ENCODE results near the gene MBTPS1. TPM values are rescaled to one million over a fixed set of nuclear protein-coding genes. Genes with fewer than 3 reads are reported as not detected.

Gene MBTPS1
- polyA plus RNA-seq, 1 donor from 2014 or later = 66.9 TPM

DNA sequence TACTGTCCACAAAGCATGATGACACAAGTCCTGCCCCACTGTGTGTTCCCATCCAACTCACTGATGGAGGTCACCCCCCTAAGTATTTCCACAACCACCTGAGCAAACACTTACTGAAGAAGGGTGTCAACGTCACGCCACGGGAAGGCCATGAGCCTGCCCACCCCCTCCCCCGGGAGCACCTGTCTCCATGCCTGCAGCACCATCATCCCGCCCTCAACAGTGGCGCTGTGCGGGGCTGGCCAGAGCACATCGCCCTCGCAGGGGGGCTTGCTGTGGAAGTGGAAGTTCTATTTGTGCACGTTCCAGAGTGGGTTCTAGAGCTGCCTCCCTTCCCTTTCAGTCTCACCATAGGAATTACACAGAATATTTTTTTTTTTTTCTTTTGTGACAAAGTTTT, 4.3 kb upstream of the MBTPS1 start:
- peaks cover under 1% of the 10 kb centered on the region for H3K79me2 ChIP-seq (replicated peaks; ENCODE audit: insufficient read depth, low read length)
- H4K20me1 ChIP-seq (ENCODE audit: insufficient read depth) = no peaks in the 10 kb centered on the region
- H3F3A ChIP-seq (ENCODE audit: insufficient read depth, low read length, poor library complexity, severe bottlenecking) = no peaks in the 10 kb centered on the region
- no peaks in the 10 kb centered on the region for H3K27me3 ChIP-seq (ENCODE audit: insufficient read depth, low read depth, low read length)
- H3K9me2 ChIP-seq (ENCODE audit: insufficient read depth, low read length) = no peaks in the 10 kb centered on the region
- H3K4me2 ChIP-seq (ENCODE audit: low read length) = no peak overlapping the region
- H3K9ac ChIP-seq (ENCODE audit: low read length) = no peak overlapping the region
- TF ChIP-seq POLR2AphosphoS5 (IDR thresholded peaks at IDR 0.05) = no peak
- TF ChIP-seq, protein P1, sequence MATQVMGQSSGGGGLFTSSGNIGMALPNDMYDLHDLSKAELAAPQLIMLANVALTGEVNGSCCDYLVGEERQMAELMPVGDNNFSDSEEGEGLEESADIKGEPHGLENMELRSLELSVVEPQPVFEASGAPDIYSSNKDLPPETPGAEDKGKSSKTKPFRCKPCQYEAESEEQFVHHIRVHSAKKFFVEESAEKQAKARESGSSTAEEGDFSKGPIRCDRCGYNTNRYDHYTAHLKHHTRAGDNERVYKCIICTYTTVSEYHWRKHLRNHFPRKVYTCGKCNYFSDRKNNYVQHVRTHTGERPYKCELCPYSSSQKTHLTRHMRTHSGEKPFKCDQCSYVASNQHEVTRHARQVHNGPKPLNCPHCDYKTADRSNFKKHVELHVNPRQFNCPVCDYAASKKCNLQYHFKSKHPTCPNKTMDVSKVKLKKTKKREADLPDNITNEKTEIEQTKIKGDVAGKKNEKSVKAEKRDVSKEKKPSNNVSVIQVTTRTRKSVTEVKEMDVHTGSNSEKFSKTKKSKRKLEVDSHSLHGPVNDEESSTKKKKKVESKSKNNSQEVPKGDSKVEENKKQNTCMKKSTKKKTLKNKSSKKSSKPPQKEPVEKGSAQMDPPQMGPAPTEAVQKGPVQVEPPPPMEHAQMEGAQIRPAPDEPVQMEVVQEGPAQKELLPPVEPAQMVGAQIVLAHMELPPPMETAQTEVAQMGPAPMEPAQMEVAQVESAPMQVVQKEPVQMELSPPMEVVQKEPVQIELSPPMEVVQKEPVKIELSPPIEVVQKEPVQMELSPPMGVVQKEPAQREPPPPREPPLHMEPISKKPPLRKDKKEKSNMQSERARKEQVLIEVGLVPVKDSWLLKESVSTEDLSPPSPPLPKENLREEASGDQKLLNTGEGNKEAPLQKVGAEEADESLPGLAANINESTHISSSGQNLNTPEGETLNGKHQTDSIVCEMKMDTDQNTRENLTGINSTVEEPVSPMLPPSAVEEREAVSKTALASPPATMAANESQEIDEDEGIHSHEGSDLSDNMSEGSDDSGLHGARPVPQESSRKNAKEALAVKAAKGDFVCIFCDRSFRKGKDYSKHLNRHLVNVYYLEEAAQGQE (IDR thresholded peaks at IDR 0.05; ENCODE audit: borderline replicate concordance) = no peak
- TF ChIP-seq, protein P2, sequence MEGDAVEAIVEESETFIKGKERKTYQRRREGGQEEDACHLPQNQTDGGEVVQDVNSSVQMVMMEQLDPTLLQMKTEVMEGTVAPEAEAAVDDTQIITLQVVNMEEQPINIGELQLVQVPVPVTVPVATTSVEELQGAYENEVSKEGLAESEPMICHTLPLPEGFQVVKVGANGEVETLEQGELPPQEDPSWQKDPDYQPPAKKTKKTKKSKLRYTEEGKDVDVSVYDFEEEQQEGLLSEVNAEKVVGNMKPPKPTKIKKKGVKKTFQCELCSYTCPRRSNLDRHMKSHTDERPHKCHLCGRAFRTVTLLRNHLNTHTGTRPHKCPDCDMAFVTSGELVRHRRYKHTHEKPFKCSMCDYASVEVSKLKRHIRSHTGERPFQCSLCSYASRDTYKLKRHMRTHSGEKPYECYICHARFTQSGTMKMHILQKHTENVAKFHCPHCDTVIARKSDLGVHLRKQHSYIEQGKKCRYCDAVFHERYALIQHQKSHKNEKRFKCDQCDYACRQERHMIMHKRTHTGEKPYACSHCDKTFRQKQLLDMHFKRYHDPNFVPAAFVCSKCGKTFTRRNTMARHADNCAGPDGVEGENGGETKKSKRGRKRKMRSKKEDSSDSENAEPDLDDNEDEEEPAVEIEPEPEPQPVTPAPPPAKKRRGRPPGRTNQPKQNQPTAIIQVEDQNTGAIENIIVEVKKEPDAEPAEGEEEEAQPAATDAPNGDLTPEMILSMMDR (IDR thresholded peaks at IDR 0.05; ENCODE audit: poor library complexity, severe bottlenecking) = no peak
- no peak for TF ChIP-seq MXI1 (conservative IDR thresholded peaks at IDR 0.05; ENCODE audit: poor library complexity, severe bottlenecking)
- no peaks in the 10 kb centered on the region for H3K9me3 ChIP-seq (ENCODE audit: low read length)
- no peak overlapping the region for H3K4me3 ChIP-seq (ENCODE audit: low read length)
- no peak overlapping the region for H2AFZ ChIP-seq (ENCODE audit: low read depth, low read length)
- H3K27ac ChIP-seq (ENCODE audit: low read length) = no peak overlapping the region
- H3K36me3 ChIP-seq (ENCODE audit: insufficient read depth, low read length) = peaks cover 13% of the 10 kb centered on the region

DNA sequence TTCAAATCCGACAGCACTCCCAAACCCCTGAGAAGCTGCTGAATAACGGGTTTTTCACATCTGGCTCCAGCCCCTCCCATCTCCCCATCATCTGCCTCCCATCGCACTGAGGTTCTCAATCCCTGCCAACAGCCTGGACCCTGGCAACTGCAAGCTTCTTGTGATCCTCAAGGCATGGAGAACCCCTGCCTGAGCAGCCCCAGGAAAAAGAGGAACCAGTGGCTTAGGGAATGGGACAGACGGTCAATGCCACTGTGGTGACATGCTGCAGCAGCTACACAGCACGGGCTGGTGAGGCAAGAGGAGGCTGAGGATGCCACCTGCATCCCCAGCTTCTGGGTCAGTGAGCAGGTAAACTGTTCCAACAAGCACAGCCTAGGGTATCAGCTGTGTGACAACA, 3.3 kb upstream of the MBTPS1 start:
- peaks cover 11% of the 10 kb centered on the region for H3K79me2 ChIP-seq (replicated peaks; ENCODE audit: insufficient read depth, low read length)
- no peaks in the 10 kb centered on the region for H3K9me3 ChIP-seq (ENCODE audit: low read length)
- TF ChIP-seq SMC3 (conservative IDR thresholded peaks at IDR 0.05; ENCODE audit: poor library complexity) (no peak), TAF1 (IDR thresholded peaks at IDR 0.05; ENCODE audit: low read depth) (no peak), EP300 (conservative IDR thresholded peaks at IDR 0.05; ENCODE audit: poor library complexity, severe bottlenecking) (no peak), EZH2 (IDR thresholded peaks at IDR 0.05; ENCODE audit: borderline replicate concordance, insufficient read depth, low read length, poor library complexity, severe bottlenecking) (no peak), RAD21 (conservative IDR thresholded peaks at IDR 0.05) (no peak), POLR2AphosphoS5 (IDR thresholded peaks at IDR 0.05) (no peak), MXI1 (conservative IDR thresholded peaks at IDR 0.05; ENCODE audit: poor library complexity, severe bottlenecking) (no peak)
- TF ChIP-seq, protein P1 (IDR thresholded peaks at IDR 0.05; ENCODE audit: borderline replicate concordance) = no peak
- TF ChIP-seq, protein P2 (IDR thresholded peaks at IDR 0.05; ENCODE audit: poor library complexity, severe bottlenecking) = no peak

More for the DNA sequence above, 3.3 kb upstream of the MBTPS1 start:
- no peaks in the 10 kb centered on the region for H3K9me2 ChIP-seq (ENCODE audit: insufficient read depth, low read length)
- no peak overlapping the region for H3K27ac ChIP-seq (ENCODE audit: low read length)
- no peak overlapping the region for H3K9ac ChIP-seq (ENCODE audit: low read length)
- H3K4me3 ChIP-seq (ENCODE audit: low read length) = no peak overlapping the region
- no peaks in the 10 kb centered on the region for H4K20me1 ChIP-seq (ENCODE audit: insufficient read depth)
- no peaks in the 10 kb centered on the region for H3F3A ChIP-seq (ENCODE audit: insufficient read depth, low read length, poor library complexity, severe bottlenecking)
- H3K4me2 ChIP-seq (ENCODE audit: low read length) = no peak overlapping the region
- H3K36me3 ChIP-seq (ENCODE audit: insufficient read depth, low read length) = peaks cover 13% of the 10 kb centered on the region
- no peak overlapping the region for H2AFZ ChIP-seq (ENCODE audit: low read depth, low read length)
- no peaks in the 10 kb centered on the region for H3K27me3 ChIP-seq (ENCODE audit: insufficient read depth, low read depth, low read length)

Measured in neural cell (in vitro differentiated cells).